Endothelial cell (in vitro differentiated cells): Measurements from ENCODE around the gene EPHB1. TPM values are rescaled to one million over a fixed set of nuclear protein-coding genes. Genes with fewer than 3 reads are reported as not detected.

Experiments used
- DNase-seq: peaks from one replicate; pipeline ENCODE4 v3.0.0; 2021; ENCODE audit warnings: low spot score
- H3K27ac Mint-ChIP-seq: one replicate; pipeline ENCODE4 v1.8.0; 2021; ENCODE audit warnings: mixed read lengths, inconsistent platforms; ENCODE audit not compliant: unreplicated experiment
- H3K27me3 Mint-ChIP-seq: one replicate; pipeline ENCODE4 v1.8.0; 2021; ENCODE audit warnings: mild to moderate bottlenecking, moderate library complexity, mixed read lengths, inconsistent platforms; ENCODE audit not compliant: unreplicated experiment
- H3K36me3 Mint-ChIP-seq: one replicate; pipeline ENCODE4 v1.8.0; 2021; ENCODE audit warnings: mild to moderate bottlenecking, low read depth, mixed read lengths, inconsistent platforms; ENCODE audit not compliant: unreplicated experiment
- H3K4me1 Mint-ChIP-seq: one replicate; pipeline ENCODE4 v1.8.0; 2021; ENCODE audit warnings: mild to moderate bottlenecking, mixed read lengths, inconsistent platforms; ENCODE audit not compliant: unreplicated experiment
- H3K4me3 Mint-ChIP-seq: one replicate; pipeline ENCODE4 v1.8.0; 2021; ENCODE audit warnings: mild to moderate bottlenecking, mixed read lengths, inconsistent platforms; ENCODE audit not compliant: unreplicated experiment
- H3K9me3 Mint-ChIP-seq: one replicate; pipeline ENCODE4 v1.8.0; 2021; ENCODE audit warnings: mixed read lengths, inconsistent platforms; ENCODE audit not compliant: unreplicated experiment
- total RNA-seq: library from RNA; stranded (reverse); fragmentation: NEBNext Ultra II Directional; extraction: Animal tissue kit (Norgen Biotek cat#: 25700); gene quantifications from one replicate; pipeline ENCODE4 v1.2.1, GENCODE V29; 2021; ENCODE audit not compliant: unreplicated experiment
- TF ChIP-seq, protein P1 (sequence below): fragments of 200-600 bp; sonication (generic); IDR thresholded peaks from one replicate; pipeline ENCODE4 v1.5.0; 2021; ENCODE audit warnings: antibody characterized with exemption; ENCODE audit not compliant: unreplicated experiment

EPHB1 gene
- total RNA-seq, 1 donor from 2014 or later = 5.7 TPM

DNA sequence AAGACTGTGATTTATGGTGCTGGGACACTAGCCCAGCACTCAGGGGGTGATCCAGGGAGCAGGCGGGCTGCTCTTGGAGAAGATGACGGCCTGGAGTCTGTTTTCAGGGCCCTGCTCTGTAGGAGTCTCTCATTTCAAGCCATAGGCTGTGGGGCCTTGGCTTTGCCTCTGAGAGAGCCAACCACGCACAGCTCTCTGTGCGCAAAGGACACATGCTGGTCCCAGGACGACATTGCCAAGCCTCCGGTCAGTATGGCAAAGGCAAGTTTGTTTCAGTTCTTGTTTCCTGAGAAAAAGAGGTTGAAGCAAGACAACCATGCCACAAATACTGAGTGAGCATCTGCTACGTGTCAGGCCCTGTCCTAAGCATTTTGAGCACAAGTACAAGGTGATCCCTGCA, 197.1 kb downstream of the EPHB1 start:
- no peaks in the 10 kb centered on the region for H3K27me3 Mint-ChIP-seq
- TF ChIP-seq, protein P1, sequence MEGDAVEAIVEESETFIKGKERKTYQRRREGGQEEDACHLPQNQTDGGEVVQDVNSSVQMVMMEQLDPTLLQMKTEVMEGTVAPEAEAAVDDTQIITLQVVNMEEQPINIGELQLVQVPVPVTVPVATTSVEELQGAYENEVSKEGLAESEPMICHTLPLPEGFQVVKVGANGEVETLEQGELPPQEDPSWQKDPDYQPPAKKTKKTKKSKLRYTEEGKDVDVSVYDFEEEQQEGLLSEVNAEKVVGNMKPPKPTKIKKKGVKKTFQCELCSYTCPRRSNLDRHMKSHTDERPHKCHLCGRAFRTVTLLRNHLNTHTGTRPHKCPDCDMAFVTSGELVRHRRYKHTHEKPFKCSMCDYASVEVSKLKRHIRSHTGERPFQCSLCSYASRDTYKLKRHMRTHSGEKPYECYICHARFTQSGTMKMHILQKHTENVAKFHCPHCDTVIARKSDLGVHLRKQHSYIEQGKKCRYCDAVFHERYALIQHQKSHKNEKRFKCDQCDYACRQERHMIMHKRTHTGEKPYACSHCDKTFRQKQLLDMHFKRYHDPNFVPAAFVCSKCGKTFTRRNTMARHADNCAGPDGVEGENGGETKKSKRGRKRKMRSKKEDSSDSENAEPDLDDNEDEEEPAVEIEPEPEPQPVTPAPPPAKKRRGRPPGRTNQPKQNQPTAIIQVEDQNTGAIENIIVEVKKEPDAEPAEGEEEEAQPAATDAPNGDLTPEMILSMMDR = no peak
- no peaks in the 10 kb centered on the region for H3K36me3 Mint-ChIP-seq
- H3K4me1 Mint-ChIP-seq = peaks cover 3% of the 10 kb centered on the region
- H3K4me3 Mint-ChIP-seq = no peak overlapping the region
- no peak for DNase-seq
- H3K9me3 Mint-ChIP-seq = no peaks in the 10 kb centered on the region
- H3K27ac Mint-ChIP-seq = no peak overlapping the region

DNA sequence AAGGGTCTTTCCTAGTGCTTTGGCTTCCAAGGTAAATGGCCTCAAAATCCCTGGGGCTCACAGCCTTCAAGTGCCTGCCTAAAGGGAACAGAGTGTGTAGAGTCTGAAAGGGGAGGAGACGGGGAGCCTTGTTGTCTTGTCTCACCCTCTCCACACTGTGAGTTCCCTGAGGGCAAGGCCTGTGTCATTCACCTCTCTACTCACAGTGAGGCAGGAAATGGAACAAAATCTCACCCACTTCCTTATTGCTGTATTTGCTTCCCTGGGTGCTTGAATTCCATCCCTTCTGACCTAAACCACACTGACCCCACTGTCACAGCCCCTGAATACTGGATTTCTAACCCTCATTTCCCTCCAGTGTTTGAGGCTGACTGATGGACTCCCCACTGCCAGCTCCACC, 197.5 kb downstream of the EPHB1 start:
- Mint-ChIP-seq H3K27me3 (no peaks in the 10 kb centered on the region), H3K4me1 (peaks cover 7% of the 10 kb centered on the region), H3K27ac (no peak overlapping the region), H3K9me3 (no peaks in the 10 kb centered on the region), H3K36me3 (no peaks in the 10 kb centered on the region), H3K4me3 (no peak overlapping the region)
- DNase-seq = no peak
- TF ChIP-seq, protein P1 = no peak

DNA sequence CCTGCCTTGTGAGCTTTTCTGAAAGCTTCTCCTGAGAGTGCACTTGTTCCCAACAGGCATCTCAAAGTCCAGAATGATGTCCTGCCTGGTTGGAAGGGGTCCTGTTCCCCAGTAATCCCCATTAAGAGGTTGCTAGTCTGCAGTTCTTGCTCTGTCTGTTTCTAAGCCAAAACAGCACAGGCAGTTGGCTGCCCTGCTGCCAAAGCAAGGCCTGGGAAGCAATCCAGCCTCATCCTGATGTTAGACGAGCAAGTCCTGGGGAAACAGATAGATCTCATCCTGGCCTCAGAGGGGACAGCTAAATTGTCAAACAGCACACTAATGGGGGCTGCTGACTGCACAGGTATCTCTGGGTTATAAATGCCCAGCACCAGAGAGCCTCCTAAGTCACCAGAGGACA, 198.0 kb downstream of the EPHB1 start:
- Mint-ChIP-seq H3K27me3 (no peaks in the 10 kb centered on the region), H3K9me3 (no peaks in the 10 kb centered on the region), H3K4me3 (no peak overlapping the region), H3K36me3 (no peaks in the 10 kb centered on the region), H3K4me1 (peaks cover 11% of the 10 kb centered on the region), H3K27ac (no peak overlapping the region)
- DNase-seq = no peak
- TF ChIP-seq, protein P1 = no peak

DNA sequence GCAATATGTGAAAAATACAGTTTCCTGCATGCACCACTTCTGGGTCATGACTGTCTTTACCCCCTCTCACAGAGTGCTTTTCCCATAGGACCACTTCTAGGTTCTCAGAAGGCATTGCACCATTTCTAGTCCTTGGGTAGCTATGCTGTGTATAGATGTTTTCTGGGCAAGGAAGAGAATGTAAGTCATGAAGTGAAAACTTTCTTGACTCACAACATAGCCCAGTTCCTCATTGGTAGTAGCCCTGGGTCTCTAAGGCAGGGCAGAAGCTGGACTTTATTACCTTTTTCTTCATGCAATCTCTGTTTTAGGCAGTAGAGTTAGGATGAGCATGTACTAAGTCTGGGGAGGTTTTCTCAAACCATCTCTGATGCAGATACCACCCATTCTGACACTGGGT, 203.1 kb downstream of the EPHB1 start:
- Mint-ChIP-seq H3K4me1 (peaks cover 19% of the 10 kb centered on the region), H3K9me3 (no peaks in the 10 kb centered on the region), H3K27ac (no peak overlapping the region), H3K36me3 (no peaks in the 10 kb centered on the region), H3K4me3 (no peak overlapping the region), H3K27me3 (peaks cover 1% of the 10 kb centered on the region)
- DNase-seq = no peak
- TF ChIP-seq, protein P1 = no peak

DNA sequence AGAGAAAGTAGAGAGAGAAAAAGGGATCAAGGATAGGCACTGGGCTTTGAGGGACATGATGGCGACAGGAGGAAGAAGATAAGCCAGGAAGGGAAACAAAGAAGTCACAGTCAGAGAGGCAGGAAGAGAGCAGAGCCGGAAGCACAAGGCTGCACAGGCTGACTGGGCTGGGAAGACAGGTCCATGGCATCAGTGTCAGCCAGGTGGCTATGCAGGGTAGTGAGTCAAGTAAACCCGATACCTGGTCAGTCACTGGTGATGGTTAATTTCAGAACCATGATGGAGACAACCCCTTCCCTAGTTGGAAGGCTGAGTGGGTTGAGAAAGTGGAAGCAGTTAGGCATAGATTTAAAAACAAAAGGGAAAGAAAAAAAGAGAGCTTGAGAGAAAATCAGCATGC, 203.8 kb downstream of the EPHB1 start:
- Mint-ChIP-seq H3K27ac (no peak overlapping the region), H3K4me3 (no peak overlapping the region), H3K4me1 (peaks cover 19% of the 10 kb centered on the region), H3K27me3 (peaks cover 1% of the 10 kb centered on the region), H3K9me3 (no peaks in the 10 kb centered on the region), H3K36me3 (no peaks in the 10 kb centered on the region)
- TF ChIP-seq, protein P1 = no peak
- no peak for DNase-seq
